ENCODE data around the gene SBF2. TPM values are rescaled to one million over a fixed set of nuclear protein-coding genes. Genes with fewer than 3 reads are reported as not detected.
A peak's percentile ranks its signal among the peaks of the same experiment; 100 is the strongest.

The SBF2 gene
- total and polyA plus RNA-seq, 2 donors (not counting 3 experiments of a cell fraction or from before 2014, with no cell fraction given), result 15.4 to 42.4 TPM

DNA sequence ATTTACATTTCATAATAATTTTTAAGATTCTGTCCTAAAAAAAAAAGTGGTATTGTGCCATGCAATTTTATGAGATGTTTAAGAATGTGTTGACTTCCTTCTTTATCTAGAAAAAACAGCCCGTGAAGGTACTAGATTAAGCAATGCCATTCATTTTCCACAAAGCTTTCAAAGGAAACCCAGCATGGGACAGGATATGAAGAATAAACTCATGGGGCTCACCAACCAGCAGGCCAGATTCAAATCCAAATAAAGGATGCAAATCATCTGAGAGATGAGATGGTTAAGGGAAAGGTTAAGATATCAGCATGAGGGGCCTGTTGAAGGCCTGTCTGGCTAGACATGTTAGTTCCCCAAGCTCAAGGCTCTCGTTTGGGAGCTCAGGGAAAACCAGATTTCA, 431.0 kb downstream of the SBF2 start:
- Histone ChIP-seq H2AFZ (ENCODE audit: low read depth, low read length) (peak overlapping the region; percentile 78), H3K27me3 (ENCODE audit: control insufficient read depth in 2 of 2, insufficient read depth in 2 of 2, low read length in 2 of 2) (no peaks in the 10 kb centered on the region), H3K4me2 (ENCODE audit: insufficient read depth, low read length) (peak overlapping the region; percentile 40), H3K79me2 (ENCODE audit: control insufficient read depth, insufficient read depth, low read length) (no peaks in the 10 kb centered on the region), H3K27ac (ENCODE audit: insufficient read depth, low read depth, low read length) (peak overlapping the region; percentile 59), H3K4me1 (ENCODE audit: control insufficient read depth, extremely low read depth, insufficient read depth, low read length) (peaks cover 33% of the 10 kb centered on the region), H4K20me1 (replicated peaks; ENCODE audit: control insufficient read depth, extremely low read depth, insufficient read depth, low read length) (no peaks in the 10 kb centered on the region), H3K9me3 (replicated peaks; ENCODE audit: control insufficient read depth, insufficient read depth, low read length) (no peaks in the 10 kb centered on the region), H3K36me3 (ENCODE audit: control insufficient read depth in 2 of 2, extremely low read depth in 1 of 2, insufficient read depth in 2 of 2, low read length in 2 of 2) (no peaks in the 10 kb centered on the region), H3K9me1 (replicated peaks; ENCODE audit: control insufficient read depth, extremely low read depth, insufficient read depth, low read length) (no peaks in the 10 kb centered on the region), H3K9ac (replicated peaks; ENCODE audit: extremely low read depth, insufficient read depth, low read length) (peak overlapping the region; percentile 16), H3K4me3 (replicated peaks in 1 of 3; ENCODE audit: insufficient read depth in 1 of 3, low read depth in 1 of 3, low read length in 3 of 3) (no peak overlapping the region)
- FAIRE-seq (peak; percentile 28), DNase-seq (ENCODE audit: low read depth, low spot score) (peak; percentile 90)
- CTCF ChIA-PET, result interaction anchor here (0.7 to 2.8 kb wide), 21 partner anchors 8 to 504 kb away, joined by 3 to 30 read pairs (median 4); partner anchors contain the start of gene ADM
- TF ChIP-seq GATA2 (IDR thresholded peaks at IDR 0.05; ENCODE audit: insufficient read depth, insufficient read length, low read depth, low read length), result peak; percentile 58
- TF ChIP-seq, protein P1, sequence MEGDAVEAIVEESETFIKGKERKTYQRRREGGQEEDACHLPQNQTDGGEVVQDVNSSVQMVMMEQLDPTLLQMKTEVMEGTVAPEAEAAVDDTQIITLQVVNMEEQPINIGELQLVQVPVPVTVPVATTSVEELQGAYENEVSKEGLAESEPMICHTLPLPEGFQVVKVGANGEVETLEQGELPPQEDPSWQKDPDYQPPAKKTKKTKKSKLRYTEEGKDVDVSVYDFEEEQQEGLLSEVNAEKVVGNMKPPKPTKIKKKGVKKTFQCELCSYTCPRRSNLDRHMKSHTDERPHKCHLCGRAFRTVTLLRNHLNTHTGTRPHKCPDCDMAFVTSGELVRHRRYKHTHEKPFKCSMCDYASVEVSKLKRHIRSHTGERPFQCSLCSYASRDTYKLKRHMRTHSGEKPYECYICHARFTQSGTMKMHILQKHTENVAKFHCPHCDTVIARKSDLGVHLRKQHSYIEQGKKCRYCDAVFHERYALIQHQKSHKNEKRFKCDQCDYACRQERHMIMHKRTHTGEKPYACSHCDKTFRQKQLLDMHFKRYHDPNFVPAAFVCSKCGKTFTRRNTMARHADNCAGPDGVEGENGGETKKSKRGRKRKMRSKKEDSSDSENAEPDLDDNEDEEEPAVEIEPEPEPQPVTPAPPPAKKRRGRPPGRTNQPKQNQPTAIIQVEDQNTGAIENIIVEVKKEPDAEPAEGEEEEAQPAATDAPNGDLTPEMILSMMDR (IDR thresholded peaks at IDR 0.05; ENCODE audit: extremely low read depth in 1 of 2, insufficient read depth in 1 of 2, low read depth in 1 of 2, low read length in 2 of 2), result no peak
- intact Hi-C loops (cut with micrococcal nuclease), result loop anchor here (1.0 to 10.0 kb wide), 7 partner anchors 104 to 872 kb away; no protein-coding TSS in a partner anchor
- BruUV-seq (replicated peaks), result no TSS peak
- POLR2A ChIA-PET, result no interaction called here
- dilution Hi-C loops (cut with MboI; ENCODE audit: extremely low pct_ligation_motif_present, low sequenced_read_pairs), result no loop called here

DNA sequence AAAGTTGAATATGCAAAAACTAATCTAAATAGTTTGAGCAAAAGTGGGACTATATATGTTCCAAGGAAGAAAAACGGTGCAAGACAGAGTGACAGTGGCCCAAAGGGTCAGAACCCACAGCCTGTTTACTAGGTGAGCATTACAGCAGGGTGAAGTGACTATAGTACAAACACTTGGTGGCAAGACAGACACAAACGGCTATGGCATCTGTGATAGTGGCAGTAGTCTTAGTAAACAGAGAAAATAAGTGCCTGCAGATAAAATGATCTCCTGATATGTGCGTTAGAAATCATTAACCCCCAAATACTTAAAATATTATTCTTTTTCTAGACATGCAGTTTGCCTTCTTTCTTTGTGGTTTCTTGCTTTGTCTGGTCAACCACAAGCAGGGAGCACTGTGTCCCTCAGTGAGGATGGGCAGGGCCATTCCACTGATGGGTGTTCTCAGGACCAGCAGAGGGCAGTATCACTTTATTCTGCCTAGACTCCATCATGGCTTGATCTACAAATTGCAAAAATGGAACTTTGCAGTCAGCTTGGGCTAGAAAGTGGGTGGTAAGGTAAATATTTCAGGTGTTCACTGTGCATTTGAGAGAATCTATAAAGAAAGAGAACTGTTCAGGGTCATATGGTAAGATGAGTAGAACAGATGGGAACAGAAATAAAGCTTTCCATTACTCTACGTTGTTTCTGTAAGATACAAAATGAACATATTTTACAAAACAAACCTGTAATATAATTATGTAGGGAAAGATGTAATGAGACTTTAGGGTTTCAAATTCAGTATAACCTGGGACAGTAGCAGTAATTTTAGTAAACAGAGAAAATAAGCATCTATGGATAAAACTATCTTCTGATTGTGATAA, 431.9 kb downstream of the SBF2 start:
- Histone ChIP-seq H3K36me3 (ENCODE audit: control insufficient read depth in 2 of 2, extremely low read depth in 1 of 2, insufficient read depth in 2 of 2, low read length in 2 of 2) (no peaks in the 10 kb centered on the region), H3K4me2 (ENCODE audit: insufficient read depth, low read length) (no peak overlapping the region), H3K4me1 (ENCODE audit: control insufficient read depth, extremely low read depth, insufficient read depth, low read length) (peaks cover 40% of the 10 kb centered on the region), H3K9me1 (replicated peaks; ENCODE audit: control insufficient read depth, extremely low read depth, insufficient read depth, low read length) (no peaks in the 10 kb centered on the region), H3K9me3 (replicated peaks; ENCODE audit: control insufficient read depth, insufficient read depth, low read length) (no peaks in the 10 kb centered on the region), H3K9ac (replicated peaks; ENCODE audit: extremely low read depth, insufficient read depth, low read length) (no peak overlapping the region), H3K27me3 (ENCODE audit: control insufficient read depth in 2 of 2, insufficient read depth in 2 of 2, low read length in 2 of 2) (no peaks in the 10 kb centered on the region), H3K27ac (ENCODE audit: insufficient read depth, low read depth, low read length) (no peak overlapping the region), H4K20me1 (replicated peaks; ENCODE audit: control insufficient read depth, extremely low read depth, insufficient read depth, low read length) (no peaks in the 10 kb centered on the region), H2AFZ (ENCODE audit: low read depth, low read length) (no peak overlapping the region), H3K4me3 (replicated peaks in 1 of 3; ENCODE audit: insufficient read depth in 1 of 3, low read depth in 1 of 3, low read length in 3 of 3) (no peak overlapping the region), H3K79me2 (ENCODE audit: control insufficient read depth, insufficient read depth, low read length) (no peaks in the 10 kb centered on the region)
- dilution Hi-C loops (cut with MboI; ENCODE audit: extremely low pct_ligation_motif_present, low sequenced_read_pairs) (no loop called here), intact Hi-C loops (cut with micrococcal nuclease) (loop anchor here (1.0 to 10.0 kb wide), 6 partner anchors 103 to 873 kb away; no protein-coding TSS in a partner anchor)
- CTCF ChIA-PET, result interaction anchor here (0.6 to 2.8 kb wide), 24 partner anchors 8 to 504 kb away, joined by 3 to 30 read pairs (median 4); partner anchors contain the start of gene ADM
- BruUV-seq (replicated peaks), result no TSS peak
- peak; percentile 71 for FAIRE-seq
- peak; percentile 74 for DNase-seq (ENCODE audit: low read depth, low spot score)
- POLR2A ChIA-PET, result no interaction called here
- TF ChIP-seq FOS (IDR thresholded peaks at IDR 0.05; ENCODE audit: borderline replicate concordance, insufficient read depth, low read length), result no peak
- TF ChIP-seq POLR2AphosphoS5 (IDR thresholded peaks at IDR 0.05; ENCODE audit: insufficient read depth, low read depth, low read length), result no peak
- TF ChIP-seq, protein P1 (IDR thresholded peaks at IDR 0.05; ENCODE audit: extremely low read depth in 1 of 2, insufficient read depth in 1 of 2, low read depth in 1 of 2, low read length in 2 of 2), result peak; percentile 66 to 74
